ENCODE results near the gene PRDM16.
"Not testable (repeated sequence)": the region's sequence is repeated elsewhere in the genome, so short reads cannot be mapped to it uniquely, and the experiment has no call there.

PRDM16 gene

DNA sequence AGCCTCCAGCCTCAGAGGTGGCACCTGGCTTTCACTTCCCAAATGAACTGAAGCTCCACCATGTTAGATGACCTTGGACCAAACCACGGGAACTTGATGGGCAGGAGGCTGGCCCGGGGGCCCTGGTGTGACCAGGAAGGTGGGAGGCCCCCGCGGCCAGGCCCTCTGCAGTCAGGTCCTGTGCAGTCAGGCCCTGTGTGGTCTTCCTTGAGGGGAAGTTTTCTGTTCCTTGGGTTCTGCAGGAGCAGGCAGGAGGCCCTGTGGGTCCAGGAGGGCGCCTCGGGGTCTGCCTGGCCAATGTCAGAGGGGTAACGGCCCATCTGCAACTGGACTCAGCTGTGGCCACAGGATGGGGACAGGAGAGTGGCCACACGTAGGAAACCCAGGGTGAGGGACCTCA, 13.0 kb downstream of the PRDM16 start:
- no peak for DNase-seq (ENCODE audit: low read depth)

DNA sequence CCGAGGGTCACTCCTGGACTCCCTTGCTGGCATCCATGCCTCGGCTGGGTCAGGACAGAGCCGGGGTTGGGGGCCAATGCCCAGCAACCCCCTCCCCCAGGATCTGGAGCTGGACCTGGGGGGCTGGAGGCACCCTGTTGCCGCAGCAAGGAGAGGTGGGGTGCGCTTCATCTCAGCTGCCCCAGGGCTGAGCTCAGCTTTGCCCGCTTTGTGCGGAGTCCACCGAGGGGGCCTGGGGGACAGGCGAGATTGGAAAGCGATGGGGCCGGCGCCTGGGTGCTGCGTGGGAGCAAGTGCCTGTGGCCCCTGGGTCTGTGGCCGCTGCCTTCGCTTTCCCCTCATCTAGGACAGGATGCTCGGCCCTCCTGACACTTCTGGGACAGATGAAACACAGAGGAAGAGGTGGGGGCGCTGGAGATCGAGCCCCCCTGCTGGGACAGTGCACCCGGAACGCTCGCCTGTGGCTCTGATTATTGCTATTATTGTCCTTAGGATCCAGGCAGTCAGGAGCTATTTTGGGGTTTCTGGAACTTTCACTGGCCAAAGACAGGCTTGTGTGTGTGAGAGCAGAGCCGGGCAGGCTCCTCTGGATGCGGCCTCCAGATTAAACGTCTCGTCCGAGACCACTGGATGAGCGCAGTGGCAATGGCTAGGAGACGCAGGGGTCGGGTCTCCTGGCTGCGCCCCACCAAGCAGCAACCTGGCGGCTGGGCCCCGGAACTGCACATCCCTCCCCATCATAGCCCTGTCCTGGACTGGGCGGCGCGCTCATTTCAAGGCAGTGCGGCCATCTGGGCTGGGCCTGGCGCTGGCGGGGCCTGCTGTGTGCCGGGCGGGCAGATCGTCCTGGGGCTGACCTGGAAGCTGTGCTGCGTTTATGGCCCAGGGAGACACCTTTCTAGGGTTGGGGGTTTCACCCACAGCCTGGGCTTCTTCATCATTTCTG, 13.8 kb downstream of the PRDM16 start:
- no peak for DNase-seq (ENCODE audit: low read depth)

DNA sequence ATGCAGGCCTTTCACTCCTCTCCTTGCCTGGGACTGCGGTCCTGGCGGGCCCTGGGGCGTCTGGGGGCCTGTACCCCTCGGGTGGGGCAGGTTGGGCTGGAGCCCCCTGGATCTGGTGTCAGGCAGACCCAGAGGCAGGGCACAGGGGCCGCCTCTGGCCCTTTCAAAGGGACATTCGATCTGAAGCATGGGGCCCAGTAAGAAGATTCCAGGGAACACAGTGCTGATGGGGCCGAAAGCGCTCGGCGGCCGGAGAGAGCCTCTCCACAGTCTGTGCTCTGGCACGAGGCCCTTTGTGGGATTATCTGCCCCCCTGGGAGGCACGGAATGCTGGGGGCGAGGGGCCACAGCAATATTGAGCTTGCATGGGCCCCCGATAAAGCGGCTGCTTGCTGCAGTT, 15.2 kb downstream of the PRDM16 start:
- no peak for DNase-seq (ENCODE audit: low read depth)

DNA sequence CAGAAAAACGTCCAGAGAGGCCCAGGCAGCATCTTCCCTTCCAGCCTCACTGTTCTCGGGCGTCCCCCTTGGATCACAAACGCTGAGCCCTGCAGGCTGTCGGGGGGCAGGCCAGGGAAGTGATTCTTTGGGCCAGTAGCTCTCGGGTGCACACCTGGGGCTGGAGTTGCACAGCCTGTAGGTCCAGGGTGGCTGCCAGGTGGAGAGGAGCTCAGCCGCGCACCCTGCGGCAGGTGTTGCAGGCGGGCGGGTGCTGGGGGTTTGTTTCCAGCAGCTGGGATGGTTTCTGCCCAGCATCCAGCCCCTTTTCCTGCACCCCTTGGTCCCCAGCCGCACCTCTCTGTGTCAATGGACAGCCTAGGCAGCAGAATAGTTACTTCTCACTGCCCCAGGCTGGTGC, 15.7 kb downstream of the PRDM16 start:
- DNase-seq (ENCODE audit: low read depth) = no peak

DNA sequence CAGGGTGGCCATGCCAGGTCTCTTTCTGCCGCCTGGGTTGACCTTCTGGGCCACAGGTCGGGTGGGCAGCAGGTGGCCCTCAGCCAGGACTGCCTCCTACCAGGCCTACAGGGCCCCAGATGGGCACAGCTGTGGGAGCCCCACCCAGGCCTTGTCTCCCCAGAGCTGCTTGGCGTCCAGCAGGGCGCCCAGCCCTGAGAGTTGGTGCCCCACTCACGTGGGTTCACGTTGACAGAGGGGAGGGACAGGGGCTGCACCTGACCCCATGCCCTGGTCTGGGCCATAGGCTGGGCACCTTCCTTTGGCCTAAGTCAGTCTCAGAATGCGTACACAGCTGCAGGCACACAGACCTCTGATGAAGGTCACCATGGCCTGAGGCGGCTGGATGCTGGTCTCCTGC, 16.7 kb downstream of the PRDM16 start:
- DNase-seq (ENCODE audit: low read depth) = no peak

DNA sequence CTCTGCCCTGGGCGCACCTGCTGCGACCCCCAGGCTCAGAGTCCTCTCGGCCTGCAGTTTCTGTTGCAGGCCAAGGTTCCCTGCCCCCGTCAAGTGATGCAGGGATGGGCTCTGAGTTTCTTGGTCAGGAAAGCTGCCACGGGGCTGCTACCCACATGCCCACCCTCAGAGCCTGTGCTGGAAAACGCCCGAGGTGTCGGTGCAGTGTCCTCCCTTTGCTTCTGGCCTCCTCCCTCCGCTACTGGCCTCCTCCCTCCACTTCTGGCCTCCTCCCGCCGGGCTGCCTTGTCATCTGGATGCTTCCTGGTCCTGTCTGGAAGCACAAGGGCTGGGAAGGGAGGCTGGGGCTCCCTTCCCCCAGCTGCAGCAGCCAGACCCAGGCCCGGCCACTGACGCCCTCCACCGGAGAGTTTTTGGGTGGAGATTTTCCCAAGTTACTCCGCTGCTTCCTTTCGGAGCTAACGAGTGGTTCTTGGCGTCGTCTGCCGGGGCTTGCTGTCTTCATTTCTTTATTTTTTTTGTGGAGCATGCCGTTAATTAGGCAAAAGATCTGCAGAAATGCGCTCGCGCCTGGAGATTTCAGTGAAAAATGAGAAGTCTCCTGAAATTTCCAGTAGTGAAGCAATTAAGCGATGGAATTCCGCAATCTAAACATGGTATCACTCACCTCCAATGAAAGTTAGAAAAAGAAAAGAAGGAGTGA, 17.4 kb downstream of the PRDM16 start:
- DNase-seq (ENCODE audit: low read depth) = no peak

DNA sequence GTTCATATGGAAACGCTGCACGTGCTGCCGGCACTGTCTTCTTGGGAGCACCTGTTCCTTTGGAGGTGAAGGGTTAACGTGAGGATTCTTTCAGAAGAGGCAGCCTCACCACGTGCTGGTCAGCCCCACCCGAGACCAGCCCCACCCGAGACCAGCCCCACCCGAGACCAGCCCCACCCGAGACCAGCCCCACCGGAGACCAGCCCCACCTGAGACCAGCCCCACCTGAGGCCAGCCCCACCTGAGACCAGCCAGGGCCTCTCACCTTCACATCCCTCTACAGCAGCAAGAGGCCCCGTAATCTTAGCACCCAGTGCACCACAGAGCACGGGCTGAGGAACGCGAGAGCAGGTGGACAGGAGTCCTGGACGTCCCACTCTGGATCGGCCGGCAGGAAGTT, 18.0 kb downstream of the PRDM16 start:
- no peak for DNase-seq (ENCODE audit: low read depth)

DNA sequence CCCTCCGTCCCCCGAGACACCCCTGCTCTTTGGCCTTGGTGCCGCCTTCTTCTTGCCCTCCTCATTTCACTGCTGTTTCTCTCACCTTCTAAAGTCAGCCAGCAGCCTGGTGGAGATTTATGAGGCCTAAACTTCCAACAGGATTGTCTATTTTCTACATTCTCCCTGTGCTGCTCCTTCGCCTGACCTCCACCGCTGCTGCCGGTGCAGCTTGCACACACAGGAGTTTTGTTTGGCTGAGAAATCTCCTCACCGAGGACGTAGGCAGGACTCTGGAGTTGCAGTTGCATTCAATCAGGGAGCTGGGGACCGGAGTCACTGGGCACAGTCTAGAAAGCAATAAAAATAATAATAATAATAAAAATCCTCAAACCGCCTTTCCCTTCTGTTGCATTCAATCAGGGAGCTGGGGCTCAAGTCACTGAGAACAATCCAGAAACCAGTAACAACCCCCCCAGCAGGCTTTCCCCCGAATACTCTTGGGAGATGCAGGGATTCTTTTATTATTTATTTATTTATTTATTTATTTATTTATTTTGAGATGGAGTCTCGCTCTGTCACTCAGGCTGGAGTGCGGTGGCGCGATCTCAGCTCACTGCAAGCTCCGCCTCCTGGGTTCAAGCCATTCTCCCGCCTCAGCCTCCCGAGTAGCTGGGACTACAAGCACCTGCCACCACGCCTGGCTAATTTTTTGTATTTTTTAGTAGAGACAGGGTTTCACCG, 19.1 kb downstream of the PRDM16 start:
- DNase-seq (ENCODE audit: low read depth) = not testable (repeated sequence)

DNA sequence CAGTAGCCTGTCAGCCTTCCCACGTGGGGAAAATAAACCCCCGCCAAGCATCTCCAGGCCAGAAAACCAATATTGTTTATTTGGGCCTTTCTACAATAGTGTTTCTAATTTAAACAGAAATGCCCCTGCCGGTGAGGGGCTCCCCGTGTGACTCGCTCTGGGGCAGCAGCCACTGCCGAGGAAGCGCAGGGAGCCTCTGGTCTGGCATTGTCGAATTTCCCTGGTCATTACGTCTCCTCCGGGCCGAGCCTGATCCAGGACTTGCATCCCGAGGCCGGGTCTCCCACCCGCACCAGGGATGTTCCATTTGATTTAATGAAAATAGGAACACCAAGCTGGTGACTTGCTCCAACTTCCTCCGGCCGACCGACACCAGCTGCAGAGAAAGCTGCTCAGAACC, 20.5 kb downstream of the PRDM16 start:
- no peak for DNase-seq (ENCODE audit: low read depth)

DNA sequence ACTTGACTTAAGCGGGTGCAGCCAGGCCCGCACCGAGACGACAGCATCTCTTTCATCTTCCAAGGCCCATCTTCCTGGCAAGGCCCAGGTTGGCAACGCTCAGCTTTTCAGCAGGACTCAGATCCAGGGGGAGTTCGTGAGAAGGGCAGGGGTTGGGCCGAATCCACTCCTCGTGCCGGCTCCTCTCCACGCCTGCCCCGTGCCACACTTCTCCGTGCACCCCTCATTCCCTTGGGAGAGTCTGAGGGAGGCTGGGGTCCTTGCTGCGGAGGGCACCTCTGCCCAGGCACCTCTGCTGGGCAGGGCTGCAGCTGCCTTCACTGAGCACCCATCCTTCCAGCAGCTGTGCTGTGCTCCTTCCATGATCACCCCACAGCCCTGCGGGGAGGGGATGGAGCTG, 22.3 kb downstream of the PRDM16 start:
- no peak for DNase-seq (ENCODE audit: low read depth)

DNA sequence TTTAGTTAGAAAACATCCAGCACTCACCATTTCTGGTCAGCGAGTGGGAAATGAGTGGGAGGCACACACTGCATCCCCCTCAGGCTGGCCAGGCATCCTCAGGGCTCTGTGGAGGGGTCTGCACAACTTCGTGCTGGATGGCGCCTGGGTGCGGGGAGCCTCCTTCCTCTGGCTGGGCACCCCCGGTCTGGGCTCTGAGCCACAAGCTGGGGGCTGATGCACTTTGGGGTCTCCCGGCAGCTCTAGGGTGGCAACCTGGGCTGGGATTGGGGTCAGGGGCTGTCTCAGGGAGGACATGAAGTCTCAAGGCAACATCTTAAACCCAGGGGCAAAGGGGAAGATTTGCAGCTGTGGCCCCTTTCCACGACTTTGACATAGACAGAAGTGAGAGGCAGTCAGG, 23.5 kb downstream of the PRDM16 start:
- no peak for DNase-seq (ENCODE audit: low read depth)

DNA sequence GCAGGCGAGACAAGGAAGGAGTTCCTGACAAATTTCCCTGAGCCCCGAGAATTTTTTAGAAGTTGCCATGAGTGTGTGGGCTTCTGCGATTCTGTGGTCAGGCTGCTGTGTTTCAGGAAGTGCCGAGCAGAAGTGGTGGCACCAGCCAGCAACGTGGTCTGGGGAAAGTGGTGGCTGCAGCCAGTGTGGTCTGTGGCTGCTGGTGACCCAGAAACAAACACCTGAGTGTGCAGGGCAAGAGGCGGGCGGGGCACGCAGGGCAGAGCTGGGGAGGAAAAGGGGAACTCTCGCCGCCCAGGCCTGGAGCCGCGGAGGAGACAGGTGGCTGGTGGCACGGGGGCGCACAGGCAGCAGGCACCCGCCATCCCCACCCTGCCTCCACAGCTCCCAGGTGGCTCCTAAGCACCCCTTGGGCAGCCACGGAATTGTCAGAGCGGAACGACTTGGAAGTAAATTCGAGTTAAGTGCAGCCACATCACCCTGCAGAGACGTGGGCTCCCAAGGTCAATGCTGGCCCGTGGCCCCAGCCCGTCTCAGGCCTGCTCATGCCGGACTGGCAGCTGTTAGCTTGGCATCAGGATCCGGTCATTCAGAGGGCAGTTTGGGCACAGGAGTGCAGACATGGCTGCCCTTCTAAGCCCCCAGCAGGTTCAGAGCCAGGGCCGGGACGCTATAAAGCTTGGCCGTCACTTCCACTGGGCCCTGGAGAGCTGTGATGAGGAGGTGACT, 25.1 kb downstream of the PRDM16 start:
- DNase-seq (ENCODE audit: low read depth) = no peak

DNA sequence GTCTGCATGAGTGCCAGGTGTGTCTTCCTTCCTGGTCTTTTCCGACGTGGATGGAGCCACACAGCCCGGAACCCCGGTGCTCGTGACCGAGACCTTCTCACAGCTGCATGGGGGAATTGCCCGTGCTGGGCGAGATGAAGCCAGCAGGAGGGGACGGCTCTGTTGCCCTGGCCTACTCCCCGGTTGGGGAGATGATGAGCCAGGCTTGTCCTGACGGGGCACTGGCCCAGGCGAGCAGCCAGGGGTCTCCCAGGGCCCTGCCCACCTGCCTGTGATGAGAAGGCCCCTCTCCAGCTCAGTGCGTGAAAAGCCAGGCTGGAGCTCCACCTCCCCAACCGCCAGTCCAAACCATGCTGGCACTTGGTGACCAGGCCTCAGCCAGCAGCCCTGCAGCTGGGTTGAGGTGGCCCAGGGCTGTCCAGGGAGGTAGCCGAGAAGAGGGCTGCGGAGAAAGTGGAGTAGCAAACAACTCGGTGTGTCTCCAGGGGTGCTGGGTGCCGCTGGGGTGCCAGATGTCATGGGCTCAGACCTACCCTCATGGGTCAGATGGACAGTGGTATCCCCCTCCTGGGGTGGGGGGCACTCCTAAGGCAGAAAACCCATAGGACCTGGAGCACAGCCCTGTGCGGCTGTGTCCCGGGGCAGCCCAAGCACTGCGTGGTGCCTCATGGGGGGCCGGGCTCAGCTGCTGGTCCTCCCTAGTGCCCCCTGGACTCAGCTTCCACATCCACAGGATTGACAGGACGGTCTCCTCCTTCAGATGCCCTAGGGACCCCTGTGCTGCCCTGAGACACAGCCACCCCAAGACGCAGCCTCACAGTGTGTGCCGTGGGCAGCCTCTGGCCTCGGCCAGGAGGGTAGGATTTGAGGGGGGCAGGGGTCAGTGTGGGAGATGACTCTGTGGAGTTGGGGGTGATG, 26.1 kb downstream of the PRDM16 start:
- DNase-seq (ENCODE audit: low read depth) = no peak

DNA sequence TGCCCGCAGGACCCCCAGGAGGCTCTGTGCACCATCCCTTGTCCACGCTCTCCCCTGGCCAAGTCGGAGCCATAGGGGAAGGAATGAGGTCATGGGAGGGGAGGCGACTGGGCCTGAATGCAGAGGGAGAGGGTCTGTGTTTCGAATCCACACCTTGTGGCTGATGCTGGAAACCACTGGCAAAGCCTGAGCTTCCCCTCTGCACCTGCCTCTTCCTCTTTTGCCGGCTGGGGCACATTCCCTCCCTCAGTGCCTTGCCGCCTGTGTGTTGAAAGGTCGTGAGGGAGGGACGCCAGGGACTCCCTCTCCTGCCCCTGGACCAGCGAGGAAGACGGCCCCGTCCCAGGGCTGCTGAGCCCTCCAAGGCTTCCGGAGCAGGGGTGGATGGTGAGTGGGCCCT, 27.3 kb downstream of the PRDM16 start:
- DNase-seq (ENCODE audit: low read depth) = no peak

DNA sequence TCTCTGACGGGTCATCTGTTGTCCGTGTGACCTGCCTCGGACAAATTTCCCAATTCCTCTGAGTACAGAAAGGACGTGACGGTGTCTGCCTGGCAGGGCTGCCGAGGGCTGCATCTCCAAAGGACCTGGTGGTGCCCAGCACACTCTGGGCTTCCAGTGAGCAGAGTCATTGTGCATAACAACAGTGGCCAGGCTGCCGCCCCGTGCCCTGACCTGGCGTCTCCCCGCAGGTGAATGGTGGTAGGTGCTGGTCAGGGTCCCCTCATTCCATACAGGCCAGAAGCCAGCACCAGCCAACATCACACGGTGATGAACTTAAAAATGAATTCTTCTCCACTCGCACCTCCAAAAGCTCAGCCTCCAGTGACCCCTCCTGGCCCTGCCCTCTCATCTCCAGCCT, 28.2 kb downstream of the PRDM16 start:
- DNase-seq (ENCODE audit: low read depth) = no peak

DNA sequence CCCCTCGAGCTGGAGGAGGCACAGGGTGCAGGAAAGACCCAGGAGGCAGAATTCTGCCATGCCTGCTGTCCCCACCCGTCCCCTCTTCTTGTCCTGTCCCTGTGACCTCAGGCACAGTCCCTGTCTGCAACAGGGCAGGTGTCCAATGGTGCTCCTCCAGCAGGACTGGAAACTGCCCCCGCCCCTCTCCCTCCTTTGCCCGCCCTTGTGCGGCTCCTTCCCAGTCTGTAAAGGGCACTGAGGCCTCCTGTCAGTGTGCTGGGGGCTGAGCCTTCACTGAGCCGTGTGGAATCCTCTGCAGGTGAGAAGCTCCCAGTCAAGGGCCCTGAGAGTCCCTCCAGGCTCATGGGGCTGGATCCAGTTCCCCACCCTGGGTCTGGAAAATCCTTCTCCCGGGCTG, 28.9 kb downstream of the PRDM16 start:
- DNase-seq (ENCODE audit: low read depth) = no peak

DNA sequence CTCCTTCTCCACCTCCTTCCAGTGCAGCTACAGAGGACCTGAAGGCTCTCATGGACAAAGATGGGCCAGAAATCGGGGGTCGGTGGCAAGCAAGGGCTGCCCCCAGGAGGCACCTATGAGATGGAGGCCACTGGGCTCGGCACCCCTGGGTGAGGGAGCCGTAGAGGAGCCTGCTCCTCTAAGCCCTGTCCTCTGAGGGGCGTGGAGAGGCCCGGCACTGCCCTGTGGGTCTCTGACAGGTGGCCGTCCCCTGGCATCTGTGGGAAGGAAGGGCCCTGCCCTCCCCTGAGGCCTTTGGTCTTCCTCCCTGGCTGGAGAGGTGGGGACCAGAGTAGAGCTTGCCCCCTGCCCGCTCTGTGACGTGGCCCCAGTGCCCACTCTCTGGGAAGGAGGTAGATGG, 30.9 kb downstream of the PRDM16 start:
- no peak for DNase-seq (ENCODE audit: low read depth)

DNA sequence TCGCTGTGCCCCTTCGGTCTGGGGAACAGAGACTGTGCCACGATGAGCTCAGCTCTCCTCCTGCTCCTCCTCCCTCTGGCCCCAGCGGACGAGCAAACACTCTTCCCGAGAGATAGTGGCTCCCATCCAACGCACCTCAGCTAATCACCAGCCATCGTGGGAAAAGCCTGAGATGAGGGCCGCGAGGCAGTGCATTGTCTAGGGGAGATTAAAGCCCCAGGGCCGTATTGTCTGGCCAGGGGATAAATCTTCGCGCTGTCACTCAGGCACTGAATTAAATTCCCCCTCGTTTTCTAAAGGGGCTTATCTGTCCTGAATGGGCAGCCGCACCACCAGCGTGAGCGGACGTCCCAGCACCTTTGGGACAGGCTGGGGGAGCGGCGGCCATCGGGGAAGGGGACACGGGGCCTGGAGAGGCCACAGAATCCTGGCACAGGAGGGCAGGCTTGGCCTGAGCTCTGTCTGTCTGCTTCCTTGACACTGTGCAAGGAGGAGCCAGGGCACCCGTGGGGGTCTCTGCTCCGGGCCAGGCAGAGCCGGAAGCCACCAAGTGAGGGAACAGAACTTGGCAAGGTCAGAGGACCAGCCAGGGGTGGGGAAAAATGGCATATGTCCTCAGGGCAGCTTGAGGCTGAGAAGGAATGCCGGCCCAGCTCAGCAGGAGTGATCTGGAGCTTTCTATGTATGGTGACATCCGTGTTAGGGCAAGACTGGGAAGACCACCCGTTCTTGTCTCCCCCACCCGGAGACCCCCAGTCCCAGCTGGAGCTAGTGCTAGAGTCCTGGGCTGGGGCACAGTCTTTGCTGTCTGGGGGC, 32.3 kb downstream of the PRDM16 start:
- DNase-seq (ENCODE audit: low read depth) = no peak

DNA sequence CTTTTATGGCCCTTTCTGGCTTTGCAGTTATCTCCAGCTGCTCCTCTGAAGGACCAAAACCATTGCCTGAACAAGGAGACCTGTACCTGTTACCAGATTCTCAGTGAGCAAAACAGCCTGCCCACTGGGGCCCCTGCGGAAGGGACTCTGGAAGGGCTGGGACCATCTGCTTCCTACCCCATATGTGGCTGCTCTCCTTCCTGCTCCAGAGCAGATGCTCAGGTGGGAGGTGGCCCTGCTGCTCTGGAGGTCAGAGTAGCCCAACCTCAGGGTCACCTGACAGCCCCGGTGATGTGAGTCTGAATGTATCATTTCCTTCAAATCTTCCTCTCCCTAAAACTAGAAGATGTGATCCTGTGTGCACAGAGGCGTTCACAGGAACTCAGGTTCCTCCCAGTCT, 33.6 kb downstream of the PRDM16 start:
- DNase-seq (ENCODE audit: low read depth) = no peak

Measured in stimulated activated CD8-positive, alpha-beta memory T cell treated with anti-CD3 and anti-CD28 coated beads, Interleukin-15, amount 100 ng/mL, for 24 hours (primary cell).